NCI-H510A treated with DMSO at 0.1 percent for 48 hours (cell line): ENCODE measurements around the gene RBMS3.
"Not testable (repeated sequence)": the region's sequence is repeated elsewhere in the genome, so short reads cannot be mapped to it uniquely, and the experiment has no call there.

Experiments
- DNase-seq: peaks from one replicate; lab custom pipeline; 2025; lab: John Stamatoyannopoulos, UW

RBMS3 gene

DNA sequence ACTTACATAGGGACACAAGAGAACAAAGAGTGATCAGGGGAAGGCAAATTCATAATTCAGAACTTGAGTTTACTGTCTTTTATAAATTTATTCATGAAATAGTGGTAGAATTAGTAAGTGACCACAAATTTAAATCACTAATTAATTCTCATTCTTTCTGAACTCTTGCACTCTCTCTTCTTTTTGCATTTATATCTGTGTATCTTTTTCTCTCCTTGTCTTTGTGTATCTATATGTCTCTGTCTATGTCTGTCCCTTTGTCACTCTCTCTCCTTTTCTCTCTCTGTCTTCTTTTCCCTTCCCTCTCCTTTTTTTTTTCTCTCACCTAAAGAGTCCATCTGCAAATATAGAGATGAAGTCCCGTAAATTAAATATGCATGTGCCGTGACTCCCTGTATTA, 31.5 kb downstream of the RBMS3 start:
- DNase-seq = no peak

DNA sequence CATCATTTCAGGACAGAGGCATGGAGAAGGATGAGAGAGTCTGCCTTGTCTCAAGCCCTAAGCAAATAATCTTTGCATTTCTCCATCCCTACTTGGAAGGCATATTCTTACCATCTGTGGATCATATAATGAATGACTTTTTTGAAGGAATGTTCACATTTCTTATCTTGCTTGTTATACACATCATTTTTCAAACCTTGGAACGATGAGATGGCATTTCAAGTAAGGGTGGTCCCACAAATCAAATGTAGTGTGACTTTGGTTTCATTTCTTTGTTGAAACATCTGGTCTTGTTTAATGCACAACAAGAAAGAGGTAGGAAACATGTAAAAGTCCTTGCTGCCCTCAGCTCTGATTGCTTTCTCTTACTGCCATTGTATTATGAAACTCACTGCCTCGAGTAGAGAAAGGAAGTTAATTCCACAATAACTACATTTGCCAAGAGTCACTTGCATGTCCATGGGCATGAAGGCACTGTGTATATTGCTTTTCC, 32.1 kb downstream of the RBMS3 start:
- DNase-seq = no peak

GRCh38 chr3:29313981-29314726, 33.3 kb downstream of the RBMS3 start:
- no peak for DNase-seq

GRCh38 chr3:29314727-29315088, 33.8 kb downstream of the RBMS3 start:
- DNase-seq = no peak

- DNase-seq = no peak
Measured at GRCh38 chr3:29317659-29318173, 36.8 kb downstream of the RBMS3 start.

- DNase-seq = no peak
Measured at GRCh38 chr3:29318251-29318650, 37.4 kb downstream of the RBMS3 start.

DNA sequence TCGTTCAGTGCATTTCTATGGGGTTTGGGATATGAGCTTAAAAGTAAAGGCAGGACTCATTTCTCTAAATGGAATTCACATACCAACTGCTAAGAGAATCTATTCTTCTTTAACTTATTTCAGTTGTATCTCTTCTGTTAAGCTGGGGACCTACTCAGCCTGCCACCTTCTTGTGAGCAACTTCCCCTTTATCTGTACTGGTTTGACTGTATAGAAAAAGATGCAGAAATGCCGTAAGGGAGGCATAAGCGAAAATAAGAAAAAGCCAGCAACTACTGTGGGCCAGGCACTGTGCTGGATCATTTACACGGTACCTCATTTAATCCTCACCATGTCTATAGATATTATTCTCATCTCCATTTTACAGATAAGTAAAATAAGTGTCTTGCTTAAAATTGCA, 38.4 kb downstream of the RBMS3 start:
- DNase-seq = no peak

GRCh38 chr3:29319798-29320197, 38.9 kb downstream of the RBMS3 start:
- DNase-seq = no peak

DNA sequence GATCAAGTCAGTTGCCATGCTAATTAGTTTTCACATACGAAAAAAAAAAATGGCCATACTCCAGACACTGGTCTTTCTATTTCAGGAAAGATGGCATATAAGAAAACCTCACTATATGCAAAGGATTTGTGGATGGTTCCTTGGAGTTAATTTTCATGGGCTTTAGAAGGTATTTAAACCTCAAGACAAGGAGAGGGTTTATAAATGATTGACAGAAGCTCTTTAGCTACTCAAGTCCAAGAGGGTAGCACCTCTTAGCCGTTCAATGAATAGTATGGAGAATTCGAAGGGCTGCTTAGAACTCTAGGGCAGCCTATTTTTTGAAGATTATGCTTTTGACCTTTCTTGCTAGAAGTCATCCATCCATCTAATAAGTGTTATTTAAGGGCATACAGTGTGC, 41.7 kb downstream of the RBMS3 start:
- no peak for DNase-seq

DNA sequence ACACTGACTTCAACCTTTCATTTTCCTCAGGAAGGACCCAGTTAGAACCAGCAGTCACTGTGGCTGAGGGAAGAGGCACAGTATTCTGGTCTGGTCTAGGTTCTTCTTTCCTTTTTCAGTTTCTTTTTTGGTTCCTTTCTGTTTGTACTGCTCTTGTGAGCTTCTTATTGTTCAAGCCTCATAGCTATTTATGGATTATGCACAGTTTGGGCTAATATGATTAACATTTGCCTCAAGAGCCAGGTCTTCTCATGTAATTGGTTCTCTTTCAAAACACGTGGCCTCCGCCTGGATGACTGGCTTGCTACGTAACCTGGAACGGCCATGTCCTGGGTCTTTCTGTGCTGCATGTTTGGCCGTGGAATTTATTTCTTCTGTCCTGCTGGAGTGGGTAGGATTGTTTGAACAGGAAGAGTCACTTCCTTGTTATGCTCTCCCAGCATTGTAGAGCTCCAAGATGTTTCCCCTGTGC, 43.3 kb downstream of the RBMS3 start:
- no peak for DNase-seq

- DNase-seq = not testable (repeated sequence)
Measured at GRCh38 chr3:29326540-29326939, 45.7 kb downstream of the RBMS3 start.

DNA sequence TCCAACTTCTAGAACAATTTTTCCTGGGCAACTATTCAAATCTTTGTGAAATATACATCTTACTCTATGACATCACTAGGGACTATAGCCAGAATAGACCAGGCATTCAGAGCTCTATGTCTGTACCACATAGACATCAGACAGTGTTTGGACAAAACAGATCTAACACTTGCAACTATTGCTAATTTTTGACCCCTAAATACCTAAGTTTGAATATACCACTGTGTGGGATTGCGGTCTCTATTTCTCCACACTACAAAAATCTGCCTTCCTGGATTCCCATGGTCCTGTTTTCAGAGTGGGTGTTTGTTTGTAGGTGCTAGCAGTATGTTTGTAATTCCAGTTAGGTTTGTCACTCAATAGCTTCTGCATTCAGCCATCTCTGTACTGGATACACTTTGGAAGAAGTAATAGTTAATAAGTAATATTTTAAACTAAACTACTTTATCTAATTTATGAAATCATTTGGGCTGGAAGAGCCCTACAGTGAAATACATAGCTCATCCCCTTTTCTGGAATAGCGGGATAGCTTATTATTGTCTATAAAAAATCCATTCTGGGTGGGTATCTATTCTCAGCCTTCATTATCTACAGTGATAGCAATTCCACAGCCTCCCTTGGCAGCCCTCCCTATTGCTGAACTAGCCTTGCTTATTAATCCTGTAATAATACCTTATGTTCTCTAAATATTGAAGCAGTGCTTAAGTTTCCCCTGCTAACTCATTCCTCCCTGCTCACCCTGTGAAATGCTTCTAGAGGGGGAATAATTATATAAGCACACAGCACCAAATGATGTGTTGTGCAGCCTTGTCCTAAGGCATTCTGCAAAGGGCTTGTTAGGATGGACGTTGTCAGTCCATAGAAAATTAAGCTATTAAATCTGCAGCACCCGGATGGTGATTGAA, 49.4 kb downstream of the RBMS3 start:
- no peak for DNase-seq

DNA sequence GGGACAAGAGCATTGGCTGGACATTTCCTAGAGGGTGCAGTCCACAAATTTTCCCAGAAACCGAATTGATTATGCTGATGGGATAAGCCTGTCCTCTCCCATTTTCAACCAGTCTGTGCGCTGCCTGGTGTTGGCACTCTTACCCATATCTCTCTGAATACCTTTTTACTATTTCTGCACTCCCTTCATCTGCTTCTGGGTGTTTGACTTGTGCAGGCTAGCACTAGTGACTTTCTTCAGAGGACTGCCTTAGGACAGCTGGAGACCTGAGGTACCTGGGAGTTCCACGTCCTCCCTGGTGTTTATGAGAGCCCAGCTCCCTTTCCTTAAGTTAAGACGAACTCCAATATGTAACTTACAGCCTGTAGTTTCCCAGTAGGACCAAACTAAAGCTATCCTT, 50.2 kb downstream of the RBMS3 start:
- DNase-seq = no peak

DNA sequence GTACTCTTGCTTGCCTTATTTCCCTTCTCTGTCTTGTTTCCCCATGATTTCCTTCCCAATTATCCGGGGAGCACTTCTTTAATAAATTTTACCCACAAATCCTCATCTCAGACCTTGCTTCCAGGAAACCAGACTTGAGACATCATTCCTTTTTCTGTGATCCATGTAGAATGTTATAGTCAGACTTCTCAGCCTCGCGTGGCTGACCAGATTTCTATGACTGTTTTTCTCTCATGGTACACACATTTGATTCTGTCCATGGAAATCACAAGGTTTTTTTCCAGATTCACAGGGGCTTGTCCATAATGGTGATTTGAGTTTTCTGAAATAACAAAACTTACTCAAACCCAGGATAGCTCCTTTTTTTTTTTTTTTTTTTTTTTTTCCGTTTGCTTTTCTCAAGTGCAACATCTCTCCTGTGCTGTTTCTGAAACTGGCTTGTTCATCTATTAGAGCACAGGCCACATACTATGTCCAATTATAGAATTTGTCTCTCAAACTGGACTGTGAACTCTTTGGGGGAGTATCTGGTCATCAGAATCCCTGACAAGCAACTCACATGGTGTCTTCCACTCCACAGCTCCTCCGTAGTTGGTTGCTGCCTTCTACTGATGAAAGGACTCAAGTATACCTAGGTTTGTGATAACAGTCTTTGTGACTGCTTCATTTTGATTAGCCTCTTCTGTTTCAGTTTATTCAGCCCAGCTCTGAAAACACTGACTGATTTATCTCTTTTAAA, 50.8 kb downstream of the RBMS3 start:
- no peak for DNase-seq

DNA sequence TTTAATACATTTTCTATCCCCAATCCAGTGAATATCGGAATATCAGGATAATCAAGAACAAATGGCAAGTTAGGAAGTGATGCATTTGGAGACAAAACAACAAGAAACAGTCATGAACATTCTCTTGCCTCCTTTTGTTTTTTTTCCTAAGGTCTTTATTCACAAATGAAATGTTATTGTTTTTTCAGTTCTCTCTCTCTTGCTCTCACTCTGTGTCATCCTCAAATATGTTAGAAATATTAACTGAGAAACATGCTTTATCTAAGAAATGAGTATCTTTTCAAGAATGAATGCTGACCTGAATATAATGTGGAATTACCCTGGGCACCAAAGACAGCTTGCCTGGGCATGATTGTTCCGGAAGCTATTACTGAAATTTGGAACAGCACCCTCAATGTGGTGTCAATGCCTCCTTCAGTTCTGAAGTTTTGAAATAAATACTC, 51.3 kb downstream of the RBMS3 start:
- DNase-seq = no peak

- DNase-seq = no peak
Measured at GRCh38 chr3:29333576-29333975, 52.7 kb downstream of the RBMS3 start.

GRCh38 chr3:29334706-29335105, 53.8 kb downstream of the RBMS3 start:
- no peak for DNase-seq

DNA sequence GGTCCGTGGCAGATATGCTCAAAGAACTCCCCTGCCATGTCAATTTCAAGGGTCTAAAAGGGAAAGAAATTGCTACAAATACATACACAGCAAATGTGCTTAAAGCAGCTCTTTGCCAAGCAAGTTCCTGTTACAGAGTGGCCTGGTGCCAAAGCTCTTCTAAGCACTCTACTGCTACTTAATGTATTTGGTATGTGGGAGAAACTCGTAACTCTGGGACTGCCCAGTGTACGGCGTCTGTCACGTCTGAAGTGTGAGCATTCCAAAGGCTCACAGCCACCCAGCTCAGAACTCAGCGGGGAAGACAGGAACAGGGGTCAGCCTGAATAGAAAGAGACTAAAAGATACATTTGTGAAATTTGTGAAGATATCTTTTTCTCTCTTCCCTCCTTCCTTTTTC, 54.6 kb downstream of the RBMS3 start:
- DNase-seq = peak; percentile 22

- DNase-seq = no peak
Measured at GRCh38 chr3:29335943-29336342, 55.1 kb downstream of the RBMS3 start.

DNA sequence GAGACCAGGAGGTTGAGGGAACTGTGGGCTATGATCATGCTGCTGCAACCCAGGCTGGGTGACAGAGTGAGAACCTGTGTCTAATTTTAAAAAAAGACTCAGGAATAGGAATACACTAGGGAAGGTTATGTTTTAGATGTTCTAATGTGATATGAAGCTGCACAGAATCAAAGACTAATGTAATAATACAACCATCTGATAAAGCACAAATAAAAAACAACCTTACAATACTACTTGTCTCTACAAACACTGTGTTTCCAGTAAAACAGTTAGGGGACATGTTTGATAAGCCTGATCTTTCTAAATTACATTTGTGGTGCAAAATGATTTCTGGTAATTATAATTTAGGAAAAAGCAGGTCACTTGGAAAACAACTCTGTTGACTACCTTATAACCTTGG, 56.7 kb downstream of the RBMS3 start:
- no peak for DNase-seq

DNA sequence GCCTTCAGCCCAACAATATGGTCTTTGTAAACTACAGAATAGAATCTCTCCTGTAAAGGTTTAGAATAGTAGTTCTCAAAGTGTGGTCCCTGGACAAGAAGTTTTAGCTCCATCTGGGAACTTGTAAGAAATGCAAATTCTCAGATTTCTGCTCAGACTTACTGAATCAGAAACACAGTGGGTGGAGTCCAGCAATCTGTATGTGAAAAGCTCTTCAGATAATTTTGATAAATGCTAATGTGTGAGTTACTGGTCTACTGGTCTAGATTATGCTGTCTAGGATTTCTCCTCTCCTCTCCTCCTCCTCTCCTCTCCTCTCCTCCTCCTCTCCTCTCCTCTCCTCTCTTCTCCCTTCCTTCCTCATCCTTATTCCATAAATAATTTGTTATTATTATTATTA, 57.5 kb downstream of the RBMS3 start:
- no peak for DNase-seq
